HG03457 (cell line): ENCODE data around the gene NECAB3.

Experiments
- ATAC-seq: cut with Tn5 transposase; IDR thresholded peaks from one replicate; pipeline ENCODE4 v1.9.1; 2021; ENCODE audit warnings: moderate number of reproducible peaks; ENCODE audit not compliant: unreplicated experiment

The NECAB3 gene

DNA sequence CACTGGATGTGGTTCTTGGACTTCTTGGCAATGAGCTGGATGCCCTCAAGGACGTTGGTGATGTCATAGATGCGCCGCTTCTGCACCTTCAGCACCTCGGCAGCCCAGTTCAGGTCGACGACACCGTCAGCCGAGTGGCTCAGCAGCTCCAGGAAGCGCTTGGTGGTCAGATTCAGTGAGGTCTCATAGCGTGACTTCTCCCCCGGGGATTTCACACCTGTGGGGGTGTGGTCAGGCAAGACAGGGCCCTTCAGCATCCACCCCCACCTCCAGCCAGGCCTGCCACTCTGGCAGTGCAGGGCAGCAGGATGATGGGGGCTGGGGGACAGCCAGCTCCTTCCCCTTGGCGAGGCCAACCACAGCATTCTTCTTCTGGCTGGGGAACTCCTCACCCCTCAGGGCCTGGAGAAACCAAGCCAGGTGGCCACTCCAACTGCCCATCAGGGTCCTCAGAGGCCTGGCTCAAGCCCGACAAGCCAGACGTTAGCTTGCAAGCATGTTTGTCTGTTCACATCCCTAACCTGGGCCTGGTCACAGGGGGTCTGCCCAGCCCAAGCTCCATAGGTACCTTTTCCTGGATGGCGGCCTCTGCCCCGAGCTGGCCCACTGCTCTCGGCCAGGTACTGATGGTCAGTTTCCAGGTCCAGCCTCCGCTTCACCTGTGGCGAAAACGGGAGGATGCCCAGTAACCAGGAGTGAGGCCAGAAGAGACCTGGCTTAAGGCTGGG is 5.7 kb upstream of the NECAB3 start:
- ATAC-seq = peak; percentile 44

DNA sequence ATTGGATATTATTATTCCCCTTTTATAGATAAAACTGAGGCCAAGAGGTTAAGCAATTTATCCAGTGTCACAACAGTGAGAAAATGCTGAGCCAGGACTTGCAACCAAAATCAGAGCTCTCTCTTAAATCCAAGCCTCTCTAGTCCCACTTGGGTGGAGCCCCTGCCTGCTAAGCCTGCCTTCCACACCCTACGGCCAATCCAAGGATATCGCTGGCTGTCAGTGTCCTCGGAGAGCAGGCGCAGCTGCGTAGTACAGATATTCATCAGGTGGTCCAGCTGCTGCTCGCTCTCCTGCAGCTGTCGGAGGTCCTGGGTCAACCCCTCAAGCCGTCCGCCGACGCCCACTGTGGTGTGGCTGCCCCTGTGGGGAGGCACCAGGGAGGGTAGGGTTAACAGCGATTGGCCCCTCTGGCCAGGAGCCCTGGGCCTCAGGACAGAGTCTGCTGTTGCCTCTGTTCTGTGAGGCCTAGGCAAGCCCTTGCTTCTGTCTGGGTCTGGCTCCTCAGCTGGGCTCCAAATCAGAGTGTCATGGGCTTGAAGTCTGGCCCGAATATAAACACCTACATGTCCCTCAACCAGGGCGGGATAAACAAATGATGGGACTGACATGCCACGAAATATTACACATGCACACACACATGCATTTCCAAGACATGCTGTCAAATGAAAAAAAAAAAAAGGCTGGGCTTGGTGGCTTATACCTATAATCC is 3.9 kb upstream of the NECAB3 start:
- no peak for ATAC-seq

- ATAC-seq = no peak
Observed at GRCh38 chr20:33676652-33677645, 2.7 kb upstream of the NECAB3 start.

DNA sequence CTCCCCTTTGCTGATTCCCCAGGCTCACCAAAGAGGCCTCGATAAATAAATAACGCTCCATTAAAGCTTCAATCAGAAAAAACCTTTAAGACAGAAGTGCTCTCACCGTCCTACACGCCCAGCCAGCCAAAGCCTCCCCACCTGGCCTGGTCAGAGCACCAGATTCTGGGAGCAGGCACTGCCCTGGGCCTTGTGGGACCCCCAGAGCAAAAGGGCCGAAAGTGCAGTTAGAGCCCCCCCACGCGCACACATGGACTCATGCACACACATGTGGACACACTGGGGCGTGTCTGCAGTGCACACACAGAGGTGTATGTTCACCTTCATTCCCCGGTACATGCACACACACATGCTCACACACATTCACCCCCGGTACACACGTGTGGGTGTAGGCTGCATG is 1.9 kb upstream of the NECAB3 start:
- no peak for ATAC-seq

- no peak for ATAC-seq
Observed at GRCh38 chr20:33675136-33675959, 1.1 kb upstream of the NECAB3 start.

DNA sequence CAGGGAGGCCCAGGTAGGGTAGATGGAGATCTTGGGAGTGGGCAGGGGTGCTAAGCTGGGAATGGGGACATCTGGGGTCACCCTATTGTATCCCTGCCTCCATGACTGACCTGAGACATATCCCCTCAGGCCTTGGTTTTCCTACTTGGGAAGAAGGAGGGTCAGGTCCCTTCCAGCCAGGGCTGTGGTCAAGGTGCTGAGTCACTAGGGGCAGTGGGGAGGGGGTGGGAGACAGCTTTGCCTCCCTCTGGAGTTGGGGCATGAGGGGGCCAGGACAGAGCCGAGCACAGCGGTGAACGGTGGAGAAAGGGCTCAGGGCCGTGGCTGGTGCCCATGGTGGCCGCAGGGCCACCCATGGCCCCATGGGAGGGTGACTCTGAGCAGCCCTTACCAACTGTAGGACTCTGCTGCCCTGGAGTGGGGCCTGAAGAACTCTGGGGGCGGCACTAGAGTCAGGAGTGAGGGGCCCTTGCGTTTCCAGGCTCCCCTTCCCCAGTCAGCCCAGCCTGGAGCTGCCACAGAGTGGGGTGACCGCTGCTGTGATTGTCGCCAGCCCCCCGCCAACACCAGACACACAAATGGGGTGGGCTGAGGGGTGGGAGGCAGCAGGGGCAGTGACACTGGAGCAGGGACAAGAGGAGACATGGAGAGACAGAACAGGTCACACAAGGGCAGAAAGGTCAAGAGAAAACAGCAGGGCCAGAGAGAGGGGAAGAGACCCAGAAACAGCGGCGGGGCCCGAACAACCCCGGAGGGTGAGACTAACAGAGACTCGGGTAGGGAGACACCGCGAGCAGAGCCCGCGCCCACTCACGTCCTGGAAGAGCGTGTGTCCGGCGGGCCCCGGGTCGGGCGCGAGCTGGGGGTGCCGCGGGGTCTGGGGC is 576 bp downstream of the NECAB3 start:
- ATAC-seq = no peak

DNA sequence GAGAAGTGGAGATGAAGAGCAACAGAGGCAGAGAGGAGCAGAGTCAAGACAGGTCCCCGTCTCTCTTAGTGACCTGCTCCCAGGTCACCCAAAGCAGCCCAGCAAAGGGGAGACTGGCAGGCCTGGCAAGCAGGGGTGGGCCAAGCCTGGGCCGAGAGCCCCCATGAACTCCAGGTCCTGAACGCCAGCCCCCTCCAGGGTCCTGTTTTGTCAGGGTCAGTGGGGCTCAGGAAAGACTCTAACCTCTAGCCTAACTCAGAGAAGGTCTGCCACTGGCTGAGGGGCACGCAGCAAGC is 1.2 kb downstream of the NECAB3 start:
- no peak for ATAC-seq

DNA sequence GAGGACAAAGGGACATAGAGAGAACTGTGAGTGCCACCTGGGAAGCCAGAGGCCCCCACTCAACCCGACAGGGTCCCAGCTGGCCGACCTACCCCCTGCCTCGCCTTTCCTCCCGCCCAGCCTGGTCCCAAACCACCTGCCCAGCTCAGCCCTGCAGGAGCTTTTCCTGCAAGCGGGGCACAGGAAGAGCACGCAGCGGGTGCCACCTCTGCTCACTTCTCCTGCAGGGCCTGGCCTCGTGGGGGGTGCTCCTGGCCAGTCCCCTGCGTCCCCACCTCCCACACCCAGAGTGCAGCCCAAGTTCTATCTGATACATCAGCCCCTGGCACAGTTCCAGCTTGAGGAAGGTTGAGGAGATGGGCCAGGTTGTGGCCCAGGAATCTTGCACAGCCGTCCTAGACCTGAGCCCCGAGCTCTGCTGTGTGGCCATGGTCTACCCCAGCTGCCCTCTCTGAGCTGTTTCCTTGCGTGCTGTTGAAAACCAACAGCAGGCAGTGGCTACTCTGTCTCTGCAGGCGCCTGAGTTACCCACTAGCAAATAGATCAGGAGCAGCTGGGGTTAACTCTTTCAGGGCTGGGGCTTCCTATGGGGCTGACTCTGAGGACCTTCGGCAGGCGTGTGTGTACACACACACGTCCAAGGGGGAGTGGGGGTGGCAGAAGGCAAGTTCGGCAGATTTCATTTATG is 1.7 kb downstream of the NECAB3 start:
- no peak for ATAC-seq

- ATAC-seq = no peak
Observed at GRCh38 chr20:33671573-33672288, 2.5 kb downstream of the NECAB3 start.

GRCh38 chr20:33670715-33671499 is 3.3 kb downstream of the NECAB3 start:
- no peak for ATAC-seq

DNA sequence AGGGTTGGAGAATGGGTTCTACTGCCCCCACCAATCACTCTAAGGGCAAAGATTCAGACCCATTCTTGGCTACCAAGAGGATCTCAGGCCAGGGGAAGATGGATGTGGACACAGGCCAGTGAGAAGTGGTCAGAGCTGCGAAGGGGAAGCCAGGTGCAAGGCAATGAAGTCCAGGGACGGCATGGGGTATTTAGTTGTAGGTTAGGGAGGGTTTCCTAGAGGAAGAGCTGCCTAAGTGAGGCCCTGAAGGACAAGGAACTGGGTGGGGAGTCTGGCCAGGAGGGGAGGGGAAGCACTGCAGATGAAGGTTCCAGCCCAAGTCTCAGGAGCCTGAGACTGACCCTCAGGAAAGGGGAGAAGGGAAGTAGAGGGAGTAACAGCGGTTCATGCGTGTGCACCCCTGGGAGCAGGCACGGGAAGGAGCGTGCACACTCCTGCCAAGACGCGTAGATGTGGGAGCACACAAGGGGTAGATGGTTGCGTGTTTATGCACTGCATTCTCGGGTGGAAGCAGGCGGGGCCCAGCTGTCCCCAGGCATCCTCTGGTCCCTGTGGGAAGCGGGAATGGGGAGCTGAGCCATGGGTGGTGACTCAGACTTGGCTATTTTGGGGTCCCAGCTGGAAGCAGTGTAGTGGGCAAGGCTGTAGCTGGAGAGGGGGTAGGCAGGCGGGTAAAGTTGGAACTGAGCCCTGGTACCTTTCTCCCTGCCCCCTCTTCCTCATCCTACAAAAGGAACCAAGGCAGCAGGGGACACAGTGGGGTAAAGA is 4.2 kb downstream of the NECAB3 start:
- no peak for ATAC-seq

DNA sequence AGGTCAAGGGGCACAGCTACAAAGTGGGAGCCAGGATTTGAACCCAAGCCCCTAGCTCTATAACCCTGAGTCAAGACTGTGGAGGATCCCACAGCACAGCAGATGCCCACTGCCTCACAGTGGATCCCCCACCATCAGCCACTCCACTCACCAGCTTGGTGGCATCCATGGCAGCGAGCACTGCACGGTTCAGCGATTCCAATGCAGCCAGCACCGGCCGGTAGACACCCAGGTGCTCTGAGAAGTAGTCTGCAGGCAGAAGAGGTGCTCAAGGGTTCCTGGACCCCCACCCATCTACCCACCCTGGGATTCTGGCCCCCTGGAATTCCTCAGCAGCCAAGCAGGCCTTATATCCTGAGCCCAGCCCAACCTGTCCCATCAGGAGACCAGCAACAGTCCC is 5.0 kb downstream of the NECAB3 start:
- no peak for ATAC-seq

- ATAC-seq = no peak
Observed at GRCh38 chr20:33668466-33669155, 5.6 kb downstream of the NECAB3 start.

DNA sequence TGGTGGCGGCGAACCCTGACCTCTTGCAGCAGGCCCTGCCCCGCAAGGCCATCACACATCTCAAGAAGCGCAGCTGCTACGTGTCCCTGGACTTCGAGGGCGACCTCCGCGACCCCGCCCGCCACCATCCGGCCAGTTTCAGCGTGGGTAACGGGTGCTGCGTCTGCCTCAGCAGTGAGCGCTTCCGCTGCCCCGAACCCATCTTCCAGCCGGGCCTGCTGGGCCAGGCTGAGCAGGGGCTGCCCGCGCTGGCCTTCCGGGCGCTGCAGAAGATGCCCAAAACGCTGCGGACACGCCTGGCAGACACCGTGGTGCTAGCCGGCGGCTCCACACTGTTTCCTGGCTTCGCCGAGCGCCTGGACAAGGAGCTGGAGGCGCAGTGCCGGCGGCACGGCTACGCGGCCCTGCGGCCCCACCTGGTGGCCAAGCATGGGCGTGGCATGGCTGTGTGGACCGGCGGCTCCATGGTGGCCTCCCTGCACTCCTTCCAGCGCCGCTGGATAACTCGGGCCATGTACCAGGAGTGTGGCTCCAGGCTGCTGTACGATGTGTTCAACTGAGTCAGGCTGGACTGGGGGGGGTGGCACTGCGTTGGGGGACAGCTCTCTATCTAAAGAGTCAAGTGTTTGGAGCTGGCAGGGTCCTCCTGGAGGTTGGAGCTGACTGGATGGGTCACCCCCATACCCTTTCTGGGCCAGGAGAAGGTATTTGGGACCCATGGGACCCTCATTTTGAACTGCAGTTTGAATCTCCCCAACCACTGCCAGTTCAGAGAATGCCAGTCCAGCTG is 6.4 kb downstream of the NECAB3 start:
- ATAC-seq = no peak

DNA sequence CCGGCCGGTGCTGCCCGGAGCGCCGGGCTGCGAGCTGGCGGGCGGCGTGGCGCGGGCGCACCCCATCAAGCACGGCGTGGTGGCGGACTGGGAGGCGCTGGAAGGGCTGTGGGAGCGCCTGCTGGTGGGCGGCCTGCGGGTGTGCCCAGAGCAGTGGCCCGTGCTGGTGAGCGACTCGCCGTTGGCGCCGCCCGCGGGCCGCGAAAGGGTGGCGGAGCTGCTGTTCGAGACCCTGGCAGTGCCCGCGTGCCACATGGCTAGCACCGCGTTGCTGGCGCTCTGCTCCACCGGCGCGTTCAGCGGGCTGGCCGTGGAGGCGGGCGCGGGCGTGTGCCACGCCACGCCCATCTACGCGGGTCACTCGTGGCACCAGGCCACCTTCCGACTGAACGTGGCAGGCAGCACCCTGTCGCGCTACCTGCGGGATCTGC is 7.0 kb downstream of the NECAB3 start:
- ATAC-seq = no peak
